Head of caudate nucleus (tissue), 42 donors: Measurements from ENCODE around the gene USP49.
A peak's percentile ranks its signal among the peaks of the same experiment; 100 is the strongest.

Experiments
- DNase-seq, 42 donors: peaks; one replicate each; pipeline versions ENCODE4 v3.0.0 to v3.0.0-alpha.2; 2020 to 2021; ENCODE audit warnings: mixed read lengths in 7 of 42
- intact Hi-C: fragments of 100-400 bp; cut with DNase I; formaldehyde crosslinking; loops from one replicate; pipeline ENCODE4 v1.15.0; 2022

The USP49 gene

DNA sequence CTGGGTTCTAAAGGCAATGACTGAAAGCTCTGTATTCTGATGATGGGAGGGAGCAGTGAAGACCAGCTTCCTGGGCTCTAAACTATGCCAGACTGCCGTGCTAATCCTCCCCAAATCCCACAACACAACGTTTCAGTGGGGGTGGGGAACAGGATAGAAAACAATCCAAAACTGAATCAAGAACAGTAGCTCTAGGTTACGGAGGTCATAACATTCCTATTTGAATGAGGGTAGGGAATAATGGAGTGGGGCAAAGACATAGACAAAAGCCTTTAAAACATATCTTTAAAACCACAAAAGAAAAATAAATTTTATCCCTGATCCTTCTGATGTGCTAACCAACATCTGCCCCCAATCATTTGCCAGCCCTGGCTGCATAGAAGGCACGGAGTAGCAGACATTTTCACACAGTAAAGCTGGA is 7.8 kb downstream of the USP49 start:
- intact Hi-C loops: no loop called here
- DNase-seq: no peak

DNA sequence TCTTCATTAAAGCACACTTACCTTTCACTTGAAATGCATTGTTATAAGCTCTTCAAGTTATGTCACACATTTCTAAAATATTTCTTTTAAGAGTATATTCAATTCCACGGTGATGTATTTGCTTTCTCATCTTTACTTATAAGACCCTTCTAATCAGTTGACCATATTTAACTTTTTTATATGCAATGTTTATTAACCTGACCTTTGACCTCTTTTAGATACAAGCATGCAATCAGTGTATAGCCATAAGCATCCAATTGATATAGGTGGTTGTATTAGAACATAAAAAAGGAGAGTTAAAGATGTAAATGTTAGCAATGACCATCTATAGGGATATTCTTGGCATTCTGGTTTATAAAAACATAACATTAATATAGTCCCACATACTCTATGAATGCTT is 9.2 kb downstream of the USP49 start:
- DNase-seq: no peak
- intact Hi-C loops: no loop called here

DNA sequence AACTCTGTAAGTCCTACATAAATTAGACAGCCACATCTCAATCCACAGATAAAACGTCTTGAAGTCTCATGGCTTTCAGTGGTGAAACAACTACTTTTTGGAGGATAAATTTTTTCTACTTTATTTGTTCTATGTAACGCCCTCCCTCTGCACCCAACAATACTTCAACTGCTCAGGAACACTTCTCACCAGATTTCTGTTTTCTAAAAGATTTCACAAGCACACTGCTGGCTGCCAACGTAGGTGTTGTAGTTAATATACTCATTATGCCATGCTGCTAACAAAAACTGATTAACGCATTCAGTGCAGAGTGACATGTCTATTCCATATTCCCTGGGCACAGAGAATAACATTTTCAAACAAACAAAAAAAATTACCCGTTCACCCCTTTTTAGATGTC is 10.2 kb downstream of the USP49 start:
- intact Hi-C loops: no loop called here
- DNase-seq: no peak

- DNase-seq: no peak
- intact Hi-C loops: no loop called here
Measured at GRCh38 chr6:41881506-41881905, 13.7 kb downstream of the USP49 start.

DNA sequence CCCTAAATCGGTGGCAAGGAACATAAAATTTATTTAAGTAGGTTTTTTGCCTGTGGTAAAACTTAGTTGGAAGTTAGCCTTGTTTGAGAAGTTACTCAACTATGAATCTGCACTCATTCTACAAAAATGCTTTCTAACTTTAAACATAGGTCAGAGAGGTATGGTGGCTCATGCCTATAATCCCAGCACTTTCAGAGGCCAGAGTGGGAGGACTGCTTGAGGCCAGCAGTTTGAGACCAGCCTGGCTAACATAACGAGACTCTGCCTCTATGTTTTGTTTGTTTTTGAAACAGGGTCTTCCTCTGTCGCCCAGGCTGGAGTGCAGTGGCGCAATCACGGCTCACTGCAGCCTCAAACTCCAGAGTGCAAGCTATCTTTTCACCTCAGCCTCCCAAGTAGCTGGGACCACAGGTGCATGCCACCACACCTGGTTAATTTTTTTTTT is 16.2 kb downstream of the USP49 start:
- intact Hi-C loops: no loop called here
- no peak for DNase-seq

DNA sequence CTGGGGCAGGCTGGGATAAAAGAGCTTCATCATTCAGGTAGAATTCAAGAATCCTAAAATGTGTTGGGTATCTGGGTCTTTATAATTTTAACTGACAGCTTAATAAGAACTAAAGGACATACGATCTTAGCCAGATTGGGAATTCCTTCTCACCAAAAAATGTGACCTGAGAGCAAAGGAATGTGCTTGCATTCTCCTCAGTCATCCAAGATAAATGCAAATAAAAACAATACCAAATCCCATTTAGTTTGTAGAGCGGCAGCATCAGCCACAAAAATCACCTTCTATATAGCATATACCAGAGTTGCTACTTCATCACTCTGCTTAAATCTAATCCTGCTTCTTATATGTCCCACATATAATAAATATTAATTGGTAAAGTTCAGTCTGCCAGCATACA is 16.9 kb downstream of the USP49 start:
- intact Hi-C loops: no loop called here

GRCh38 chr6:41877051-41877680 is 18.0 kb downstream of the USP49 start:
- DNase-seq: no peak
- intact Hi-C loops: no loop called here

More for the DNA sequence above, 16.9 kb downstream of the USP49 start:
- DNase-seq: no peak

DNA sequence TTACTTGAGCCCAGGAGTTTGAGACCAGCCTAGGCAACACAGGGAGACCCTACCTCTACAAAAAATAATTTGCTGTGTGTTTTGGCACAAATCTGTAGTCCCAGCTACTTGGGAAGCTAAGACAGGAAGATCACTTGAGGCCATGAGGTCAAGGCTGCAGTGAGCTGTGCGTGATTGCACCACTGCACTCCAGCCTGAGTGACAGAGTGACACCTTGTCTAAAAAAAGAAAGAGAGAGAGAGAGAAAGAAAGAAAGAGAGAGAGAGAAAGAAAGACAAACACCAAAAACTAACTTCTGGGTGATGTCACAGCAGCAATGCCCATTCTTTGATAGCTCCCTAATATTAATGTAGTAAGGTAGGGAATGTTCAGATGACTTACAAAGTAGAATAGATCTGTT is 20.4 kb downstream of the USP49 start:
- no peak for DNase-seq
- intact Hi-C loops: no loop called here

DNA sequence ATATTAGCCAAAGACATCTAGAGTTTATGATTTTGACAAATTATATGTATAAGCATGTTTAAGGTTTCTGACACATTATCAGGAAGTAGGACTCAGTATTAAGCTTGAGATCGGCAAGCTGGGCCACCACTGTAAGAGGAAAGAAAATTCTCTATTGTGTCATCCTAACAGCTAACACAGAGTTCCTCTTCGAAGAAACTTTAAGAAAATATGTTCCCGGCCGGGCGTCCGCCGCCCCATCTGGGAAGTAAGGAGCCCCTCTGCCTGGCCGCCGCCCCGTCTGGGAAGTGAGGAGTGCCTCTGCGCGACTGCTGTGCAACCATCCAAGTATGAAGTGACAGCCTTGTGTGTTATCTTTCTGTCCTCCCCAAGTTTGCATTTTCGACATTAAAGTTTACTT is 23.0 kb downstream of the USP49 start:
- intact Hi-C loops: no loop called here
- DNase-seq: no peak

DNA sequence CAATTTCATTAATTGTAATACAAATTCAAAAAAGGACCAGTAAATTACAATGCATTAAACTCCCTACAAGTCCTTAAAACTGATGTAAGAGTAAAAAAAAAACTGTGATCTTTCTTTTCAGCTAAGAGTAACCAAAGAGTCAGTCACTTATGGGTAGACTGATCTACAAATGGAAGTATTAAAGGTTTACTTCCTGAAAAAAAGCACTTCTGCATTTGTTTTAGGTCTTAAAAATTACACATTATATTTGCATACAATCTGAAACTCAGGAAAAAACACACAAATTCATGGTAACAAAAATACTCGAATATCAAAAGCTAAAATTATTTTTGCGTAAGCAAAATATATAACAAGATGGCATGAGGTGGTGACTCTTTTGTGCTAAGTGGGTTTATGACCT is 23.5 kb downstream of the USP49 start:
- intact Hi-C loops: no loop called here

GRCh38 chr6:41859356-41859755 is 35.8 kb downstream of the USP49 start:
- intact Hi-C loops: no loop called here
- no peak for DNase-seq

More for the DNA sequence above, 23.5 kb downstream of the USP49 start:
- no peak for DNase-seq

DNA sequence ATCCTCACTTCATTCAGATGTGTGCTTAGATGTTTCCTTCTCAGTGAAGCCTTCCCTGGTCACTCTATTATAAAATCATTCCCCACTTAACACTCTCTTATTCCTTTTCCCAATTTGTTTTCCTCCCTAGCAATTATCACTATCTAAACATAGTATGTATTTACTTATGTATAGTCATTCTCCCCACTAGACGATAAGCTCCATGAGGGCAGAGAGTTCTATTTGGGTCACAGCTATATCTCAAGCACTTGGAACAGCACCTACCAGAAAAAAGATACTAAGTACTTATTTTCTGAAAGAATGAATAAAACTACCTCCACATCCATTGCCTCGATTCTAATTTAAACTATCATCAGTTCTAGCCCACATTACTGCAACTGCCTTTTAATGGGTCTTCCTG is 36.5 kb downstream of the USP49 start:
- DNase-seq: no peak
- intact Hi-C loops: no loop called here

GRCh38 chr6:41850861-41851260 is 44.3 kb downstream of the USP49 start:
- no peak for DNase-seq
- intact Hi-C loops: no loop called here

GRCh38 chr6:41846666-41847237 is 48.4 kb downstream of the USP49 start:
- intact Hi-C loops: no loop called here

GRCh38 chr6:41843178-41843577 is 52.0 kb downstream of the USP49 start:
- DNase-seq: no peak
- intact Hi-C loops: no loop called here

More at GRCh38 chr6:41846666-41847237, 48.4 kb downstream of the USP49 start:
- DNase-seq: peak in 27 of 42 donors; percentile 9 to 79 (median 44)

GRCh38 chr6:41840326-41840725 is 54.8 kb downstream of the USP49 start:
- DNase-seq: no peak
- intact Hi-C loops: no loop called here

DNA sequence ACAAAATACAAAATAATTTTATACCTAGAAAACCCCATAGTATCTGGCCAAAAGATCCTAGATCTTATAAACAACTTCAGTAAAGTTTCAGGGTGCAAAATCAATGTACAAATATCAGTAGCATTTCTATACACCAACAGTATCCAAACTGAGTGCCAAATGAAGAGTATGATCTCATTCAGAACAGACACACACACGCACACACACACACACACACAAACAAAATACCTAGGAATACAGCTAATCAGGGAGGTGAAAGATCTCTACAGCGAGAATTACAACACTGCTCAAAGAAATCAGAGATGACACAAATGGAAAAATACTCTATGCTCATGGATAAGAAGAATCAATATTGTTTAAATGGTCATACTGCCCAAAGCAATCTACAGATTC is 58.5 kb downstream of the USP49 start:
- DNase-seq: no peak
- intact Hi-C loops: no loop called here

DNA sequence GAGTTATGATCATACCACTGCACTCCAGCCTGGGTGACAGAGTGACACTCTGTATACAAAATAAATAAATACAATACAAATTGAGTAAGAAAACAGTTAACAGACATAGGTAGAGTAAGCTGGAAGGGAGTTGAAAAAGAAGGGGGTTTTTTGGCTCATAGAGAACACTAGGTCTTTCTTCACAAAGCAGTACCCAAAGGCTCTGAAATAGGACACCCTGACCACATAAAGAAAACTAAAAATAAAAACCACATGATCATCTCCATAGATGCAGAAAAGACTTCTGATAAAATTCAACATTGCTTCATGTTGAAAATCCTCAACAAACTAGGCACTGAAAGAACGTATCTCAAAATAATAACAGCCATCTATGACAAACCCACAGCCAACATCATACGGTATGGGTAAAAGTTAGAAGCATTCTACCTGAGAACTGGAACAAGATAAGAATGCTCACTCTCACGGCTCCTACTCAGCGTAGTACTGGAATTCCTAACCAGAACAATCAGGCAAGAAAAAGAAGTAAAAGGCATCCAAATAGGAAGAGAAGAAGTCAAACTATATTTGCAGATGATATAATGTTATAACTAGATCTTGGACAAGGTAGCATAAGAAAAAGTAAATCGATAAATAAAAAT is 59.0 kb downstream of the USP49 start:
- intact Hi-C loops: no loop called here
- no peak for DNase-seq

DNA sequence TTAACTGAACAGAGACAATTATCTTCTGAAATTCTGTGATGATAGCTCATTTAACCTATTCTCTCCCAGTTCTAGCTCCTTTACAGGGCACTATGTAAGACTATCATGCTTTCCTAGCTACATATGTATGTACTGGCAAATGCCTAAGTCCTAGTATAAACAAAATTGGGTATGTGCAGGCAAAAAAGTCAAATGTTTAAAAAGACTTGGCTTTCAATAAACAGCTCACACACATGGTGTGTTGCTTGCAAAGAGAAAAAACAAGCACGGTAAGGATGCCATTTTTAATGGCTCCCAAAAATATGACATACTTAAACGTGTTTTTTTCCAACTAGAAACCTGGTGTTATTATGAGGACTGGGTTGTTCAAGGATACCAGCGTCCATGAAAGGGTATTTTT is 62.9 kb downstream of the USP49 start:
- no peak for DNase-seq
- intact Hi-C loops: no loop called here

DNA sequence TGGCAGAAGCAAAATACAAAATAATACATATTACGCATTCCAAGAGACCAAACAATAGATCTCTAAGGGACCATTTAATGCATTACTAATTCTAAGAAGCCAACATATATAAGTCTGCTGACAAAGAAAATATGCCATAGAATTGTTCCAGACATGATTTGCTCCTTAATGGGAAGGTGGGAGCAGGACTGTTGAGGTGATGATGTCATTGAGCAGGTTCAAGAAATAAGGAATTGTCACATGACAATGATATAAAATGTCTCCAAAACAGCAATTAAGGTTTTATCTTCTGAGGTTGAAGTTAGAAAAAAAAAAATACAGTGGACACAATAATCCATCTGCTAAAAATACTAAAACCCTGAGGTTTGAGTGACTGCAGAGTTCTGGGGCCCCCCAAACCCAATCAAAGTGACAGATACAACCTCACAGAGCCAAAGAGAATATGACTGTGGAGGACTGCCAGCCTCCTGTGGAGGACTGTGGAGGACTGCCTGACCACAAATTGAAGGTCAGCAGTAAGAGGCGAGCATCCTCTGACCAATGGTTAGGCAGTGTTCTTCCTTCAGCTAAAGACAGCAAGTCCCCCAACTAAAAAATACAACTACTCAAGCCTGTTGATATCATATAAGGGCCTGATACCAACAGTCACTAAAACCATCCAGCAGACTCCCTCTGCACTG is 68.7 kb downstream of the USP49 start:
- no peak for DNase-seq
- intact Hi-C loops: no loop called here
